Body of pancreas (tissue), 4 donors: Measurements from ENCODE around the gene RECQL5. TPM values are rescaled to one million over a fixed set of nuclear protein-coding genes. Genes with fewer than 3 reads are reported as not detected.

Experiments
- ATAC-seq: fragments of 150-250 bp; one replicate; pipeline ENCODE4 v1.9.1; 2016
- DNase-seq, 4 donors: peaks; one replicate each; pipeline ENCODE4 v3.0.0-alpha.2; 2019
- H3K27ac ChIP-seq, 4 donors: fragments of 200-600 bp; sonication (generic); 1 replicate in 3 of 4; 2 replicates in 1 of 4; pipeline versions ENCODE4 v1.5.1 to v1.6.1; 2016 to 2019; ENCODE audit warnings: mild to moderate bottlenecking in 1 of 4, mixed read lengths in 1 of 4, moderate library complexity in 1 of 4
- H3K27me3 ChIP-seq, 2 donors: fragments of 200-600 bp; sonication (generic); one replicate each; pipeline ENCODE4 v1.6.0; 2016; ENCODE audit warnings: mild to moderate bottlenecking in 1 of 2
- H3K36me3 ChIP-seq, 2 donors: fragments of 200-600 bp; sonication (generic); replicated peaks in 1 of 2; 2 replicates each; pipeline ENCODE4 v1.5.1; 2016; ENCODE audit warnings: low read depth in 2 of 2; ENCODE audit not compliant: insufficient read depth in 1 of 2
- H3K4me1 ChIP-seq: fragments of 200-600 bp; sonication (generic); one replicate; pipeline ENCODE4 v1.6.0; 2016
- H3K4me3 ChIP-seq, 2 donors: fragments of 200-600 bp; sonication (generic); 1 replicate in 1 of 2; 2 replicates in 1 of 2; pipeline ENCODE4 v1.5.1; 2016 to 2019
- H3K9me3 ChIP-seq, 3 donors: fragments of 200-600 bp; sonication (generic); 1 replicate in 2 of 3; 2 replicates in 1 of 3; pipeline ENCODE4 v1.5.1; 2016
- CTCF ChIP-seq, 7 experiments: fragments of 450-650 bp in 4 of 7; fragments of 200-600 bp in 3 of 7; sonication (generic) in 3 of 7; IDR thresholded peaks; one replicate each; pipeline ENCODE4 v1.5.1; 2016 to 2019; ENCODE audit warnings: antibody characterized with exemption in 7 of 7
- POLR2A ChIP-seq, 3 donors: fragments of 450-650 bp; IDR thresholded peaks; one replicate each; pipeline ENCODE4 v1.6.1; 2016; ENCODE audit warnings: antibody characterized with exemption in 3 of 3, mild to moderate bottlenecking in 2 of 3
- WGBS, 2 donors: methylation state at CpG; one replicate each; pipeline ENCODE4 v1.1.5; 2017; 5-methylcytosine and 5-hydroxymethylcytosine counted together
- intact Hi-C: fragments of 100-400 bp; cut with DNase I; formaldehyde crosslinking; loops from one replicate; pipeline ENCODE4 v1.15.1; 2023
- total RNA-seq, 2 donors: library from RNA; depleted of rRNA; stranded (reverse); fragments of >200 nt; gene quantifications; one replicate each; pipeline ENCODE4 v1.1.0, GENCODE V29; 2016

RECQL5 gene
- total RNA-seq, 2 donors from 2014 or later = 8.6 to 38.6 TPM

DNA sequence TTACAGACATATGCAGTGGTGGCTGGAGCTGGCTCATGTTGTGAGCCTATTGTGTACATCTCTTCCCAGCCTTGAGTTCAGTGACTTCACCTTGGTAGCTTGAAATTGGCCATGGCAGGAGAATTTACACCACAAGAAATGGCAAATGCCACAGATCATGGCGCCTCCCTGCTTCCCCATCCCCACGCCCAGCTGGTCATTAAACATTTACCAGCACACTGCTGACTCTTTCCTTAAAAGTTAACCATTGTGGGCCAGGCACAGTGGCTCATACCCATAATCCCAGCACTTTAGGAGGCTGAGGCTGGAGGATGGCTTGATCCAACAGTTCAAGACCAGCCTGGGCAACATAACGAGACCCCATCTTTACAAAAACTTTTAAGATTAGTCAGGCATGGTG lies 31.7 kb upstream of the RECQL5 start:
- DNase-seq = no peak
- intact Hi-C loops = no loop called here
- peak overlapping the region; percentile 19 to 91 (median 88) for H3K27ac ChIP-seq

GRCh38 chr17:75697651-75698291 lies 30.8 kb upstream of the RECQL5 start:
- TF ChIP-seq CTCF (IDR thresholded peaks at IDR 0.05) (no peak), POLR2A (IDR thresholded peaks at IDR 0.05) (peak in 1 of 3 donors; percentile 3)
- peak; percentile 79 for ATAC-seq
- Histone ChIP-seq H3K4me3 (no peak overlapping the region), H3K36me3 (peaks cover 0 to 6% of the 10 kb centered on the region in 2 donors), H3K27ac (peak overlapping the region; percentile 76 to 91 (median 88)), H3K4me1 (peaks cover 85% of the 10 kb centered on the region), H3K27me3 (no peaks in the 10 kb centered on the region), H3K9me3 (no peaks in the 10 kb centered on the region)
- intact Hi-C loops = no loop called here
- 35 to 41% methylated on average over 9 to 10 of the region's 10 CpGs for WGBS, 2 donors
- DNase-seq = peak; percentile 75 to 82 (median 78)

More for the DNA sequence above, 31.7 kb upstream of the RECQL5 start:
- 50 to 61% methylated on average over 3 of the region's 3 CpGs for WGBS, 2 donors
- no peak overlapping the region for H3K4me3 ChIP-seq
- no peaks in the 10 kb centered on the region for H3K9me3 ChIP-seq
- H3K36me3 ChIP-seq = peaks cover 9 to 12% of the 10 kb centered on the region in 2 donors
- H3K4me1 ChIP-seq = peaks cover 76% of the 10 kb centered on the region
- no peak for ATAC-seq
- TF ChIP-seq POLR2A (IDR thresholded peaks at IDR 0.05) = no peak
- TF ChIP-seq CTCF (IDR thresholded peaks at IDR 0.05) = no peak
- no peaks in the 10 kb centered on the region for H3K27me3 ChIP-seq

GRCh38 chr17:75695830-75696271 lies 28.9 kb upstream of the RECQL5 start:
- TF ChIP-seq CTCF (IDR thresholded peaks at IDR 0.05) (no peak), POLR2A (IDR thresholded peaks at IDR 0.05) (no peak)
- WGBS, 2 donors = 85 to 99% methylated on average over 9 to 12 of the region's 12 CpGs
- DNase-seq = no peak
- Histone ChIP-seq H3K36me3 (peaks cover 0 to 3% of the 10 kb centered on the region in 2 donors), H3K9me3 (no peaks in the 10 kb centered on the region), H3K27ac (peak overlapping the region in 3 of 4 donors; percentile 86 to 91 (median 88)), H3K27me3 (no peaks in the 10 kb centered on the region), H3K4me3 (no peak overlapping the region), H3K4me1 (peaks cover 93% of the 10 kb centered on the region)
- intact Hi-C loops = no loop called here
- no peak for ATAC-seq

- no peaks in the 10 kb centered on the region for H3K27me3 ChIP-seq
- peaks cover 93% of the 10 kb centered on the region for H3K4me1 ChIP-seq
- ATAC-seq (no peak), DNase-seq (no peak)
- intact Hi-C loops = no loop called here
- no peaks in the 10 kb centered on the region for H3K9me3 ChIP-seq
- H3K4me3 ChIP-seq = no peak overlapping the region
- TF ChIP-seq CTCF (IDR thresholded peaks at IDR 0.05) = no peak
- TF ChIP-seq POLR2A (IDR thresholded peaks at IDR 0.05) = no peak
- WGBS, 2 donors = 76 to 89% methylated on average over 7 of the region's 7 CpGs
- H3K27ac ChIP-seq = peak overlapping the region in 3 of 4 donors; percentile 74 to 86 (median 84)
- peaks cover 0 to 3% of the 10 kb centered on the region in 2 donors for H3K36me3 ChIP-seq
Measured at GRCh38 chr17:75695141-75695829, 28.3 kb upstream of the RECQL5 start.
